ENCODE results near the gene AMN. TPM values are rescaled to one million over a fixed set of nuclear protein-coding genes. Genes with fewer than 3 reads are reported as not detected.

Gene AMN
- total RNA-seq, 1 donor from 2014 or later, result not detected

- DNase-seq, result no peak
Measured at GRCh38 chr14:102929241-102930137, 7.0 kb downstream of the AMN start.

GRCh38 chr14:102930138-102930752 is 7.8 kb downstream of the AMN start:
- no peak for DNase-seq

- no peak for DNase-seq
Measured at GRCh38 chr14:102930753-102931579, 8.5 kb downstream of the AMN start.

GRCh38 chr14:102931580-102932285 is 9.3 kb downstream of the AMN start:
- no peak for DNase-seq

GRCh38 chr14:102932484-102933248 is 10.2 kb downstream of the AMN start:
- no peak for DNase-seq

GRCh38 chr14:102933618-102934231 is 11.3 kb downstream of the AMN start:
- DNase-seq, result no peak

- no peak for DNase-seq
Measured at GRCh38 chr14:102935756-102936155, 13.3 kb downstream of the AMN start.

GRCh38 chr14:102937331-102938175 is 15.1 kb downstream of the AMN start:
- no peak for DNase-seq

- DNase-seq, result no peak
Measured at GRCh38 chr14:102938191-102938590, 15.7 kb downstream of the AMN start.

- no peak for DNase-seq
Measured at GRCh38 chr14:102939329-102939728, 16.9 kb downstream of the AMN start.

- DNase-seq, result no peak
Measured at GRCh38 chr14:102939820-102940561, 17.5 kb downstream of the AMN start.

GRCh38 chr14:102940729-102941362 is 18.4 kb downstream of the AMN start:
- no peak for DNase-seq

GRCh38 chr14:102941419-102942011 is 19.1 kb downstream of the AMN start:
- no peak for DNase-seq

- DNase-seq, result no peak
Measured at GRCh38 chr14:102942069-102942468, 19.6 kb downstream of the AMN start.

- no peak for DNase-seq
Measured at GRCh38 chr14:102943454-102943853, 21.0 kb downstream of the AMN start.

- DNase-seq, result no peak
Measured at GRCh38 chr14:102943979-102944378, 21.5 kb downstream of the AMN start.

GRCh38 chr14:102944448-102945330 is 22.2 kb downstream of the AMN start:
- no peak for DNase-seq

Data from dermis blood vessel endothelial cell (primary cell).